MCF 10A (cell line): ENCODE data around the gene MYH6. TPM values are rescaled to one million over a fixed set of nuclear protein-coding genes. Genes with fewer than 3 reads are reported as not detected.
"Not testable (repeated sequence)": the region's sequence is repeated elsewhere in the genome, so short reads cannot be mapped to it uniquely, and the experiment has no call there.

ENCODE experiments used
- BruUV-seq: library from RNA; stranded (reverse); fragments of 400-500 nt; replicated peaks from 2 replicates; lab custom pipeline; 2021; lab: Mats Ljungman, UMichigan
- CTCF ChIA-PET: fragments of 300-600 bp; sonication (Branson Sonifier 250); formaldehyde crosslinking; extraction: SDS; loops from one replicate; lab custom pipeline; 2021; ENCODE audit warnings: antibody characterized with exemption, inconsistent platforms; lab: Yijun Ruan, JAX
- POLR2A ChIA-PET: fragments of 300-600, 350-650 bp; sonication (Branson Sonifier 250); formaldehyde crosslinking; extraction: SDS; loops from one replicate; lab custom pipeline; 2020; ENCODE audit warnings: antibody characterized with exemption, inconsistent platforms; lab: Yijun Ruan, JAX
- DNase-seq: peaks from one replicate; pipeline ENCODE4 v3.0.0-alpha.2; 2018; ENCODE audit not compliant: unreplicated experiment
- H3K27ac Mint-ChIP-seq: one replicate; pipeline ENCODE4 v1.8.0; 2022; ENCODE audit warnings: mild to moderate bottlenecking, low read depth, mixed read lengths; ENCODE audit not compliant: unreplicated experiment
- H3K27me3 Mint-ChIP-seq: one replicate; pipeline ENCODE4 v1.8.0; 2022; ENCODE audit warnings: mixed read lengths; ENCODE audit not compliant: insufficient read depth, unreplicated experiment
- H3K36me3 Mint-ChIP-seq: one replicate; pipeline ENCODE4 v1.8.0; 2022; ENCODE audit warnings: mild to moderate bottlenecking, moderate library complexity, mixed read lengths; ENCODE audit not compliant: insufficient read depth, unreplicated experiment
- H3K4me1 Mint-ChIP-seq: one replicate; pipeline ENCODE4 v1.8.0; 2022; ENCODE audit warnings: mixed read lengths; ENCODE audit not compliant: insufficient read depth, unreplicated experiment
- H3K4me3 Mint-ChIP-seq: one replicate; pipeline ENCODE4 v1.8.0; 2022; ENCODE audit warnings: mild to moderate bottlenecking, moderate library complexity, mixed read lengths; ENCODE audit not compliant: unreplicated experiment
- H3K9me3 Mint-ChIP-seq: one replicate; pipeline ENCODE4 v1.8.0; 2022; ENCODE audit warnings: mixed read lengths; ENCODE audit not compliant: unreplicated experiment
- CTCF ChIP-seq: fragments of 200-600 bp; IDR thresholded peaks from one replicate; pipeline ENCODE4 v1.8.0; 2022; ENCODE audit warnings: antibody characterized with exemption, mild to moderate bottlenecking; ENCODE audit not compliant: unreplicated experiment
- intact Hi-C: fragments of 100-400 bp; cut with micrococcal nuclease; formaldehyde crosslinking; loops from 2 replicates; pipeline ENCODE4 v1.14.1; 2022
- total RNA-seq: library from RNA; stranded (reverse); gene quantifications from 2 replicates; pipeline ENCODE4 v1.2.3, GENCODE V29; 2022

MYH6 gene
- total RNA-seq, 1 experiment from 2014 or later: not detected

DNA sequence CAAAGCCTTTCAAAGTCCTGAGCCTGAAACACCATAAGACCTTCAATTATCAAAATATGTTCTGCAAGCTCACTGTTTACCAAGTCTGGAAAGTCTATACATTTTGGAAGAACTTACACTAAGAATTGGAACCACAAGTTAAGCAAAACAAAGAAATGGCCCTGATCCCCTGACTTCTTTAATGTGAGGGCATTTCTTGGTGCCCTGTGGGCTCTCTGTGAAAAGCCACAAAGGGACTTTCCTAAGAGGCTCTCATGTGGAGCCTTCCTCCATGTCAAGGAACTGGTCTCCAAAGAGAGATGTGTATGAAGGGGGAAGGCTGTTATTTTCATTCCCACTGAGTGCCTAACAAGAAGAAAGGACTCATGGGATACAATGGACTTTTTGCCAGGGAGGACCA lies 13.5 kb upstream of the MYH6 start:
- H3K36me3 Mint-ChIP-seq: no peaks in the 10 kb centered on the region
- BruUV-seq: no TSS peak
- intact Hi-C loops: no loop called here
- CTCF ChIA-PET: no interaction called here
- H3K9me3 Mint-ChIP-seq: no peaks in the 10 kb centered on the region
- POLR2A ChIA-PET: no interaction called here
- no peak for DNase-seq
- peaks cover 36% of the 10 kb centered on the region for H3K27me3 Mint-ChIP-seq
- no peak for TF ChIP-seq CTCF
- H3K27ac Mint-ChIP-seq: no peak overlapping the region
- no peaks in the 10 kb centered on the region for H3K4me1 Mint-ChIP-seq
- no peak overlapping the region for H3K4me3 Mint-ChIP-seq

GRCh38 chr14:23419646-23420045 lies 11.6 kb upstream of the MYH6 start:
- H3K36me3 Mint-ChIP-seq, CTCF ChIA-PET, DNase-seq, H3K4me3 Mint-ChIP-seq, H3K27ac Mint-ChIP-seq, POLR2A ChIA-PET, H3K4me1 Mint-ChIP-seq, H3K9me3 Mint-ChIP-seq, intact Hi-C loops, BruUV-seq: not testable (repeated sequence)
- H3K27me3 Mint-ChIP-seq: peaks cover 45% of the 10 kb centered on the region

- CTCF ChIA-PET: interaction anchor here (1.6 to 1.7 kb wide), 2 partner anchors 13 to 39 kb away, joined by 4 read pairs; no protein-coding TSS in a partner anchor
- Mint-ChIP-seq H3K4me1 (no peaks in the 10 kb centered on the region), H3K4me3 (no peak overlapping the region), H3K9me3 (no peaks in the 10 kb centered on the region), H3K27me3 (peaks cover 45% of the 10 kb centered on the region), H3K36me3 (no peaks in the 10 kb centered on the region), H3K27ac (no peak overlapping the region)
- no peak for TF ChIP-seq CTCF
- BruUV-seq: no TSS peak
- no peak for DNase-seq
- POLR2A ChIA-PET: no interaction called here
- intact Hi-C loops: no loop called here
Measured at GRCh38 chr14:23418021-23418420, 9.9 kb upstream of the MYH6 start.

DNA sequence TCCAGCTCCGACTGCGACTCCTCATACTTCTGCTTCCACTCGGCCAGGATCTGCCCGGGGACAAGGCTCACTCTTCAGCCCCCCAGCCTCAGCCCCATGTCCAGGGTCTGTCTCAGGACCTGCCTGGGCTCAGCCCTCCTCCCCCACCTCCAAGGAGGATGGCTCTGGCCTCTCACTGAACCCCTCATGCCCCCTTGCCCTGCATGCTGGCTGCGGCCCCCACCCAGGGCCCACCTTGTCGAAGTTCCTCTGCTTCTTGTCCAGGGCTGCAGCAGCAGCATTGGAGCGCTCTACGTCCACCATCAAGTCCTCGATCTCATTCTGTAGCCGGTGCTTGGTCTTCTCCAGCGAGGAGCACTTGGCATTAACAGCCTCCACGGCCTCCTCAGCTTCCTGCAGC lies 9.2 kb upstream of the MYH6 start:
- DNase-seq, H3K27ac Mint-ChIP-seq, intact Hi-C loops, H3K4me1 Mint-ChIP-seq, H3K4me3 Mint-ChIP-seq, H3K9me3 Mint-ChIP-seq, BruUV-seq, H3K36me3 Mint-ChIP-seq, POLR2A ChIA-PET: not testable (repeated sequence)
- CTCF ChIA-PET: interaction anchor here (1.6 to 1.7 kb wide), 2 partner anchors 13 to 38 kb away, joined by 4 read pairs; no protein-coding TSS in a partner anchor
- peaks cover 45% of the 10 kb centered on the region for H3K27me3 Mint-ChIP-seq

DNA sequence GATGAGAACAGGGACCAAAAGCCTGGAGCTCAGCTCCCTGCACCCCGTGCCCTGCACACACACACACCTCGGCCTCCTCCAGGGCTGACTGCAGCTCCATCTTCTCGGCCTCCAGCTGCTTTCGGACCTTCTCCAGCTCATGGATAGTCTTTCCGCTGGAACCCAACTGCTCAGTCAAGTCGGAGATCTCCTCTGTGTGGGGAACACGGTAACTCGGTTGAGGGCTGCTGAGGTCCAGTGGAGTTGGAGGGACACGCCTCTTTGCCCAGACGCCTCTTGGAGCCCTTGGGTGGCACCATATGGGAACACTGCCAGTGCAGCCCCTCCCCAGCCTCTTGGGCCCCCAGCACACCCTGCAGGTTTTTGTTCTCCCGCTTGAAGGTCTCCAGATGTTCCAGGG lies 8.7 kb upstream of the MYH6 start:
- ChIA-PET CTCF (interaction anchor here (1.6 kb wide), 1 partner anchor 37 kb away, joined by 4 read pairs; no protein-coding TSS in a partner anchor), POLR2A (interaction anchor here (0.5 kb wide), 1 partner anchor 17 kb away, joined by 4 read pairs; no protein-coding TSS in a partner anchor)
- no peak for DNase-seq
- no peaks in the 10 kb centered on the region for H3K4me1 Mint-ChIP-seq
- no peak overlapping the region for H3K27ac Mint-ChIP-seq
- TF ChIP-seq CTCF: no peak
- H3K27me3 Mint-ChIP-seq: peaks cover 45% of the 10 kb centered on the region
- H3K4me3 Mint-ChIP-seq: no peak overlapping the region
- intact Hi-C loops: no loop called here
- no peaks in the 10 kb centered on the region for H3K9me3 Mint-ChIP-seq
- H3K36me3 Mint-ChIP-seq: no peaks in the 10 kb centered on the region
- BruUV-seq: no TSS peak
